ENCODE data around the gene NOTO.
"Not testable (repeated sequence)": the region's sequence is repeated elsewhere in the genome, so short reads cannot be mapped to it uniquely, and the experiment has no call there.

Gene NOTO

GRCh38 chr2:73200281-73200680 is 2.1 kb upstream of the NOTO start:
- not testable (repeated sequence) for DNase-seq (ENCODE audit: low read depth in 2 of 2)

- no peak for DNase-seq (ENCODE audit: low read depth in 2 of 2)
These were observed 794 bp downstream of the NOTO start for GRCh38 chr2:73203055-73203681.

GRCh38 chr2:73205611-73206010 is 3.2 kb downstream of the NOTO start:
- no peak for DNase-seq (ENCODE audit: low read depth in 2 of 2)

GRCh38 chr2:73208258-73208657 is 5.9 kb downstream of the NOTO start:
- DNase-seq (ENCODE audit: low read depth in 2 of 2): no peak

- DNase-seq (ENCODE audit: low read depth in 2 of 2): no peak
These were observed 7.6 kb downstream of the NOTO start for GRCh38 chr2:73210019-73210418.

- DNase-seq (ENCODE audit: low read depth in 2 of 2): no peak
These were observed 8.3 kb downstream of the NOTO start for GRCh38 chr2:73210696-73211095.

GRCh38 chr2:73212098-73212447 is 9.7 kb downstream of the NOTO start:
- no peak for DNase-seq (ENCODE audit: low read depth in 2 of 2)

GRCh38 chr2:73212448-73213176 is 10.2 kb downstream of the NOTO start:
- peak; percentile 43 to 55 for DNase-seq (ENCODE audit: low read depth in 2 of 2)

- peak; percentile 82 for DNase-seq (ENCODE audit: low read depth in 2 of 2)
These were observed 12.0 kb downstream of the NOTO start, which contains the start of gene SMYD5 for GRCh38 chr2:73214120-73215035. Gene SMYD5 (plus strand): TSS chr2:73214245. CDS start chr2:73214267, 22 bp downstream.

- no peak for DNase-seq (ENCODE audit: low read depth in 2 of 2)
These were observed 12.9 kb downstream of the NOTO start for GRCh38 chr2:73215254-73215653.

GRCh38 chr2:73217160-73217559 is 14.8 kb downstream of the NOTO start:
- no peak for DNase-seq (ENCODE audit: low read depth in 2 of 2)

GRCh38 chr2:73217826-73218225 is 15.5 kb downstream of the NOTO start:
- no peak for DNase-seq (ENCODE audit: low read depth in 2 of 2)

- DNase-seq (ENCODE audit: low read depth in 2 of 2): no peak
These were observed 15.9 kb downstream of the NOTO start for GRCh38 chr2:73218298-73218697.

- DNase-seq (ENCODE audit: low read depth in 2 of 2): no peak
These were observed 21.4 kb downstream of the NOTO start for GRCh38 chr2:73223821-73224220.

- DNase-seq (ENCODE audit: low read depth in 2 of 2): no peak
These were observed 23.4 kb downstream of the NOTO start for GRCh38 chr2:73225513-73226360.

- DNase-seq (ENCODE audit: low read depth in 2 of 2): no peak
These were observed 24.7 kb downstream of the NOTO start for GRCh38 chr2:73227086-73227485.

GRCh38 chr2:73228631-73229030 is 26.3 kb downstream of the NOTO start:
- no peak for DNase-seq (ENCODE audit: low read depth in 2 of 2)

GRCh38 chr2:73232403-73233153 is 30.2 kb downstream of the NOTO start:
- DNase-seq (ENCODE audit: low read depth in 2 of 2): no peak

GRCh38 chr2:73233154-73233931 is 31.0 kb downstream of the NOTO start, which contains the start of gene PRADC1:
Gene PRADC1 (minus strand): TSS chr2:73233239. CDS start chr2:73233160, 79 bp downstream.
- DNase-seq (ENCODE audit: low read depth in 2 of 2): peak; percentile 86
